Left kidney (tissue), 2 donors: ENCODE measurements around the gene PRELID1. TPM values are rescaled to one million over a fixed set of nuclear protein-coding genes. Genes with fewer than 3 reads are reported as not detected.
"Not testable (repeated sequence)": the region's sequence is repeated elsewhere in the genome, so short reads cannot be mapped to it uniquely, and the experiment has no call there.

Experiments used
- DNase-seq: peaks from one replicate; pipeline ENCODE4 v3.0.0-alpha.2; 2013
- polyA plus RNA-seq: library from polyadenylated mRNA; unstranded; fragments of 120-200 nt; gene quantifications from one replicate; pipeline ENCODE4 v1.2.1, GENCODE V29; 2013; ENCODE audit not compliant: insufficient read length

Gene PRELID1
- polyA plus RNA-seq, 1 donor, result 85.3 TPM

DNA sequence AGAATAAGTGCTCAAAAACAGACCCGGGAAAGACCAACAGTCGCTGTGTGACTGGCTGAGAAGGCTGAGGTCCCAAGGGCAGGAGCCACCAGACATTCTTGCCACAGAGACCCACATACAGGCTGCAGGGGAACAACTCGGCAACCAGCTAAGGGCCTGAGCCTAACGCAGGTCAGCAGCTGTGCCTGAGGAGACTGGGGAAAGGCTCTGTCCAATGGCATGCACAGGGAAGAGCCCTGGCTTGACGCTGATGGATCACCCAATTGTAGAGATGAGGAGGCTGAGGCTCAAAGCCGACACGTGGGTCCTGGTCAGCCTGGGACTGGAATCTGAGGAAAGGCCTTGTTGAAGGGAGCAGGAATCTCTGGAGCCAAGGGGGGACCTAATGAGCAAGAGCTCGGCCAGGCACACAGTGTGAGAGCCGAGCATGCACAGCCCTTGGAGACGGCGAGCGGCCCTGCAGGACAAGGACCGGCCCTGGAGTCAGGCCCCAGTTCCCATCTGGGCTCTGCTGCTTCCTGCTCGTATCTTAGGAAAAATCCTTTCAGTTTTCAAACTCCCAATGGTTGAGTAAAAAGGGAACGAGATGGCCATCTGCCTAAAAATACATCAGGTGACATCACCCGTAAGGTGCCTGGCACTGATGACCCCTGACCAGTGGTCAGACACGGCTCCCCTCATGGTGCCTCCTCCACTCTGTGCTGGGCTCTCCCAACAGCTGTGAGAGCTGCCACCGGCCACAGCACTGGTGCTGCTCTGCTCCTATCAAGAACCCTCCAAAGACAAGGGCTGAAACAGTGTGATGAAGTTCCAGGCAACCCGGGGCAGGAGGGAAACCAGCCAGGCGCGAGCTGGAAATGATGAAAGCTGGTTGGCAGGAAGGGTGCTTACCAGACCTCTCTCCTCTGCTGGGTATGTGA lies 31.4 kb downstream of the PRELID1 start:
- no peak for DNase-seq

DNA sequence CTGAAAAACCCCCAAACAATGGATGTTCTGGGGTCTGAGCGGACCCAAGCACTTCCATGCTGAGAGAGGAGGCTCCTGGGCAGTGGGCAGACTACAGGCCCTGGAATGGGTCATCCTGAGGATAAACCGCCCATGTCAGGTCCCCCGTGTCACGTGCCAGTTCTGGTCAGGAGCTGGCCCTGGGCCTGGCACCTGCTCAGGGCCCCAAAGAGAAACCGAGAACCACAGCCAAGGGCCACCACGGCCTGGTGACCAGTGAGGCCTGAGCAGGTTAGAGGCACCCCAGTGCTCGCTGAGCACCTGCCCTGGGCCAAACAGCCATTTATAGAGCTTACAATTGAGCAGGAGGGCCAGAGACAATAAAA lies 32.1 kb downstream of the PRELID1 start:
- no peak for DNase-seq

DNA sequence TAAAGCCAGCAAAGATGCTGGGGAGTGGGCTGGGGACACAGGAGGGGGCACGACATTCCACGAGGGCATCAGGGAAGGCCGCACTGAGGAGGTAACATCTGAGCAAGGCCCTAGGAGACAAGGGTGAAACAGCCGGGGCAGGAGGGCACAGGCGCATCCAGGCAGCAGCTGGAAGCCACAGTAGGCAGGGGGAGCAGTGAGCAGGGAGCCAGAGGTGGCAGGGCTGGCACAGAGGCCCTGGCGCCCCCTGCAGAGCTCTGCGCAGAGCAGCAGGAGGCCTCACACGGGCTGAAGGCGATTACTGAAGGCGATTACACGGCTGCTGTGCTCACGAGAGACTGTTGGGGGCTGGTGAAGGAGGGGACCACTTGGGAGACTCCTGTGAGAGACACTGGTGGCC lies 32.5 kb downstream of the PRELID1 start:
- no peak for DNase-seq

GRCh38 chr5:177336603-177337494 lies 33.2 kb downstream of the PRELID1 start:
- DNase-seq, result no peak

DNA sequence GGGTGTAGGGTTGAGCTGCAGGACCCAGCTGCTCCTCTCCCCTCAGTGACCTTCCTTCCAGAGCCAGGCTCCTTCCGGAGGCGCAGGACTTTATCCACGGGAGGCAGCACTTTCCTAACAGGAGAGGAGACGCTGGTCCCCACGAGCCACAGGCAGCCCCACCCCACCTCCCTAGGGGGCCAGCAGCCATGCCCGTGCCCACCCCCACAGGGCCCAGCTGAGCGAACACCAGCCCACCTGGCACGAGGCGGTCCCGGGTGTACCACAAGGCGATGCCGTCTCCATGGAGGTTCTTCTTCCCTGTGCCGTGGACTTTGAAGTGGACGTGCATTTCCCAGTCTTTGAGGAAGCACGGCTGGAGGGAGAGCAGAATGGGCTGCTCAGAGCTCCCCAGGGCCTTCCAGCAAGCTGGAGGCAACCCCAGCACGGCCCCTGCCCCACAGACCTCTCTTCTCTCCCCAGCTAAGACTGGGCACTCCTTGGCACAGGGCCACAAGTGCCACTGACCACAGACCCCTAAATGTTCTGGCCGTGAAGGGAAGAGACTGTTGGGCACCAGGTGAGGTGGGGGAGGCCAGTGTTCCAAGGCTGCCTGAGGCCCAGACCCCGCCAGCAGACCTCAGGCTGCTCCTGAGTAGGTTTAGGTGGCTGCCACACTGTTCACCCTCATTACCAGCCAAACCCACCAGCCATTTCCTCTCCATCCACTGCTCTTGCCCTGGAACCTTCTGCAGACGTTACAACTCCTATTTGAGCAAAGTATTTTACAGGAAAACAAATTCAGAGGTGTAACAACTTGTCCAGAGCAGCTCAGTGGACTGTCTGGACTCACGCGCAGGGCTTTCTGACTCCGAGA lies 34.9 kb downstream of the PRELID1 start:
- DNase-seq, result no peak

GRCh38 chr5:177339107-177339638 lies 35.6 kb downstream of the PRELID1 start:
- no peak for DNase-seq

DNA sequence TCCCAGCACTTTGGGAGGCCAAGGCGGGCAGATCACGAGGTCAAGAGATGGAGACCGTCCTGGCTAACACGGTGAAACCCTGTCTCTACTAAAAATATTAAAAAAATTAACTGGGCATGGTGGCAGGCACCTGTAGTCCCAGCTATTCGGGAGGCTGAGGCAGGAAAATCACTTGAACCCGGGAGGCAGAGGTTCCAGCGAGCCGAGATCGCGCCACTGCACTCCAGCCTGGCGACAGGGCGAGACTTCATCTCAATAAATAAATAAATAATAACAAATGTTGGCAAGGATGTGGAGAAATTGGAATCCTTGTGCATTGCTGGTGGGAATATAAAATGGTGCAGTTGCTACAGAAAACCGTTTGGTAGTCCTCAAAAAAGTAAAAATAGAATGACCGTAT lies 39.4 kb downstream of the PRELID1 start:
- not testable (repeated sequence) for DNase-seq

GRCh38 chr5:177343777-177344176 lies 40.2 kb downstream of the PRELID1 start:
- no peak for DNase-seq

GRCh38 chr5:177344891-177345290 lies 41.3 kb downstream of the PRELID1 start:
- DNase-seq, result no peak

GRCh38 chr5:177346820-177347219 lies 43.2 kb downstream of the PRELID1 start:
- DNase-seq, result no peak

- DNase-seq, result no peak
Observed at GRCh38 chr5:177347699-177348098, 44.1 kb downstream of the PRELID1 start.

DNA sequence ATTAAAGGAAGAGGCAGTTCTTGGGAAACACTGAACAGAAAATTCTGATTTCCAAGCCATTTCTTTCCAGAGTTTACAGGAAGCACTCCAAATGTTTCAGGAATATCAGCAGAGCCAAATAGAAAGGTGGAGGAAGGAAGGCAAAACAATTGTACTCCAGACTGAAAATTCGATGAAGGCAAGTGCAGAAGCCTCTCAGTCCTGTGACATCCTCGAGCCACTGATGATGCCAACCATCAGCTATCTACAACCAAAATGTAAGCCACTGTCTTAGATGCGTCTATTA lies 45.7 kb downstream of the PRELID1 start:
- no peak for DNase-seq

DNA sequence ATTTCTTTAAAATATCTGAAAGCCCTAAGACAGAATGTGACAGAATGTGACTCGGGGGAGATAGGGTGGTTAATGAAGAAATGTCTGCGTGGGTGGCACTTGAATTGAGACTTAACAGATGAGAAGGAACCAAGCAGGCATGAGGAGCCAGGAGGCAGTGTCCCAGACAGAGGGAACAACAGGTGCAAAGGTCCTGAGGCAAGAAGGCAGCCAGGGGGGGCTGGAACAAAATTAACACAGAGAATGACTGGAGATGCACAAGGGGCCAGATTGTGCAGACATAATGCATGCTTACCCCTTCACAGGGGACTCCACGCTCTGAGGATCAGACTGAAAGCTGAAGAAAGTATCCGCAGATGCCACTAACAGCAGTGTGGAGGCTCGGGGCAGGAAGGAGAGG lies 46.2 kb downstream of the PRELID1 start:
- no peak for DNase-seq

GRCh38 chr5:177350776-177351391 lies 47.3 kb downstream of the PRELID1 start:
- DNase-seq, result no peak

DNA sequence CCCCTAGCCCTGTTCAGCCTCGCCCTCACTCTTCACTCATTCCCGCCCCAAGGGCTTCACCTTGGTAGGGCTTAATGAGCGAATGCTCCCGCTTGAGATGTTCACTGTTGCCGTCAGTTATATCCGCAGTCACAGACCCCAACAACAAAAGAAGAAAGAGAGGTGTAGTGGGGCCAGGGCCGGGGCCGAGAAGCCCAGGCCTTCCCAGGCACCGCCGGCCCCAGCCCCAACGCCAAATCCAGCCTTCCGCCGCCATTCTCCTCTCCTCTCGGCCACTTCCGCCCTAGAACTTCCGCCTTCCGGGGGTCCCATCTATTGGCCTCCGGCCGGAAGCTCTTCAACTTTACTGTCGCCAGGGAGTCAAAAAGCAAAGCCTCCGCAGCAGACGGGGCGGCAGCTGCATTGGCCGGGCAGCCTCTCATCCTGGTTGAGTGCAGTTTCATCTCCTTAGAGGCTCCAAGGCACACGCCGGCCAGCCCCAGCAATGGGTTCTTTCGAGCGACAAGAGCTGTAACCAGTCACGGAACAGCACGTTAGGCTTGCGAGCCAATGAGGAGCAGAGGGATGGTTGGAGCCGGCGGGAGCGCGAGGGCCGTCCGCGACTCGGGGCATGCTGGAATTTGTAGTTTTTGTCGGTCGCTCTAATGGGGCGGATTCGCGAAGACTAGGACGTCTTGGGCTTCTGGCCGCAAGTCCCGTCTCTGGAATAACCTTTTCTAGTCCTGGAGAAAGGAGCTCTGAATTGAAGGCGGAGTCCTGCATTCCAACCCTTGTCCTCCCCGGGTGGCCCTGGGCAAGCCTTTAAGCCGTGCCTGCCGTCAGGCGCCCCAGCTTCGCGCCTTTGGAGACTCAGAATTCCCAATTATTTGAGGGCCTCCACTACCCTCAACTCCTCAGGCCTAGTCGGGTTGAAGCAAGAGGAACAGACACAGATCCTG lies 48.1 kb downstream of the PRELID1 start, which contains the start of gene LMAN2:
TSS of gene LMAN2 (minus strand) at position 277 of the 938 bp plus-strand sequence. CDS start at position 256, 21 bp downstream.
- DNase-seq, result peak; percentile 95

- no peak for DNase-seq
Observed at GRCh38 chr5:177353093-177353492, 49.5 kb downstream of the PRELID1 start.

DNA sequence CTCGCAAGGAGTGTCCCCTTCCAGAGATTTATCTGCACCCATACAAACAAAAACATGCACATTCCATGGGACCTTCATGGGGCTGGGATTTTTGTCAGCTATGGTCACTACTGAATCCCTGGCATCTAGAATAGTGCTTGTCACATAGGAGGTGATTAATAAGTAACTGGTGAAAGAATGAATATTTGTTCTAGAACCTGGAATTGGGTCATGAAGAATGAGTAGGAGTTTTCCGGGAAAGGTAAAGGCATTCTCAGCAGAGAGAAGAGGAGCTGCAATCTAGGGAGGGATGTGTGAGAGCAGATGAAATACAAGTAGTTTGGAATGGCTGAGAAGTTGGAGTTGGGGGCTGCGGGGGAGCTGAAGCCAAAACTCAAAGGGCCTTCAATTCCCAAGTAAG lies 50.7 kb downstream of the PRELID1 start:
- DNase-seq, result no peak

GRCh38 chr5:177354711-177355110 lies 51.1 kb downstream of the PRELID1 start:
- DNase-seq, result no peak

DNA sequence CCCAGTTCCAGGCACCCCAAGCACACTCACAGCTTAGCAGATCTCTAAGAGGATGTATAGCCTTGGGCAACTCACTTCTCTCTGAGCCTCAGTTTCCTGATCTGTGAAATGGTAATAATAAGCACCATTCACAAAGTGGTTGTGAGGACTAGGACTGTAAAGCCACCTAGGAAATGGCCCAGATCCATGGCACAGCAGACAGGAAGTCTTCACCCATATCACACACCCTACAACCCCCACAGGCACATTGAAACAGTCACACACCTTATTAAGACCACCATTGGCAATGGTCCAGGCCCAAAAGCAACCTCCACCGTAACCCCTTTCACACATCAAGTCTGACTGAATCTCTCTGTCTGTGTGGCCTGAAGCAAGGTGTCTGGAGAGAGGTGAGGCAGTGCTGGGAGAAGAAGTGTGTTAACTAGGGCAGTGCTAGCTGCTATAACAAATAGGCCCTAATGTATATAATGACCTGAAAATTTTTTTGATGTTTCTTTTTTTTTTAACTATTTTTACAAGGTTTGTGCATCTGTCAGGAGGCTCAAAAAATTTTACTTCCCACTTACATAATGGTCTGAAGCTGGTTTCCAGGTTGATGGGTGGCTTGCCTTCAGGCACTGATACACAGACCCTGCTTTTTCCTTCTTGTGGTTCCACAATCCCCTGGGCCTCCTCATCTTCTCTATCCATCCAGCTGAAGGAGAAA lies 51.7 kb downstream of the PRELID1 start:
- DNase-seq, result no peak

DNA sequence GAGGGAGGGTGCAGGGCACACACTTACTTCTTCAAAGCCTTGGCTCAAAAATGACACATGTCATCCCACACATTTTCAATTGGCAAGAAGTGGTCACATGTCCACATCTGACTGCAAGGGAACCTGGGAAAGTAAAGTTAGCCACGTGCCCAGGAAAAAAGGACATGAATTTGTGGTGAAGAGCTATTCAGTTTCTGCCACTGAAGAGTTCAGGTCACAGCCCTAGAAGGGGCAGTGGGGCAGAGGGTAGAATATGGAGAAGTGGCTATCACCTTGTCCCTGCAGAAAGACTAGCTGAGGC lies 52.2 kb downstream of the PRELID1 start:
- DNase-seq, result no peak
